ENCODE measurements around the gene ZNF256. TPM values are rescaled to one million over a fixed set of nuclear protein-coding genes. Genes with fewer than 3 reads are reported as not detected.

ZNF256 gene
- polyA plus RNA-seq, 1 donor from 2014 or later: 11.0 TPM

Other genes with a start within 250 kb of the ZNF256 start
- 25.1 and 25.5 TPM in 2 replicates for gene ZNF154, start 238.5 kb downstream of the ZNF256 start, polyA plus RNA-seq
- 14.8 and 26.2 TPM in 2 replicates for gene ZNF671, start 220.1 kb downstream of the ZNF256 start, polyA plus RNA-seq
- 54.7 and 62.3 TPM in 2 replicates for gene ZNF776, start 200.9 kb downstream of the ZNF256 start, polyA plus RNA-seq
- 22.0 and 23.7 TPM in 2 replicates for gene ZNF586, start 178.0 kb downstream of the ZNF256 start, polyA plus RNA-seq
- gene ZNF552, start 132.8 kb downstream of the ZNF256 start, polyA plus RNA-seq: 6.0 and 8.8 TPM in 2 replicates
- 5.7 and 6.7 TPM in 2 replicates for gene ZNF587B, start 117.4 kb downstream of the ZNF256 start, polyA plus RNA-seq
- 16.8 and 23.3 TPM in 2 replicates for gene ZNF587, start 97.8 kb downstream of the ZNF256 start, polyA plus RNA-seq
- gene ZNF814, start 58.7 kb downstream of the ZNF256 start, polyA plus RNA-seq: 12.4 and 17.7 TPM in 2 replicates
- gene ZNF417, start 31.1 kb downstream of the ZNF256 start, polyA plus RNA-seq: 21.7 and 25.0 TPM in 2 replicates
- 19.7 and 27.6 TPM in 2 replicates for gene ZNF418, start 12.3 kb downstream of the ZNF256 start, polyA plus RNA-seq
- not detected in 2 replicates for gene C19orf18, start 26.8 kb upstream of the ZNF256 start, polyA plus RNA-seq
- gene ZNF606, start 55.1 kb upstream of the ZNF256 start, polyA plus RNA-seq: 39.1 and 43.2 TPM in 2 replicates
- 6.3 and 7.9 TPM in 2 replicates for gene ZSCAN1, start 86.3 kb upstream of the ZNF256 start, polyA plus RNA-seq
- gene ZNF135, start 111.6 kb upstream of the ZNF256 start, polyA plus RNA-seq: 13.7 and 17.2 TPM in 2 replicates
- gene ZSCAN18, start 150.5 kb upstream of the ZNF256 start, polyA plus RNA-seq: 399 and 400 TPM in 2 replicates
- 20.3 and 20.6 TPM in 2 replicates for gene ZNF329, start 203.1 kb upstream of the ZNF256 start, polyA plus RNA-seq
- 46.4 and 47.2 TPM in 2 replicates for gene ZNF274, start 235.4 kb upstream of the ZNF256 start, polyA plus RNA-seq